OCI-LY7 (cell line): ENCODE measurements around the gene MLLT10. TPM values are rescaled to one million over a fixed set of nuclear protein-coding genes. Genes with fewer than 3 reads are reported as not detected.

Experiments
- BruUV-seq: library from RNA; stranded (reverse); fragments of 400-500 nt; replicated peaks from 2 replicates; lab custom pipeline; 2021; lab: Mats Ljungman, UMichigan
- CTCF ChIA-PET: fragments of 300-600 bp; sonication (Branson Sonifier 250); formaldehyde crosslinking; loops from one replicate; lab custom pipeline; 2022; ENCODE audit warnings: antibody characterized with exemption; ENCODE audit not compliant: unreplicated experiment; lab: Charles Lee
- POLR2A ChIA-PET: fragments of 300-600 bp; sonication (Branson Sonifier 250); formaldehyde crosslinking; loops from one replicate; lab custom pipeline; 2022; ENCODE audit warnings: antibody characterized with exemption; lab: Charles Lee
- DNase-seq: peaks from one replicate; pipeline ENCODE4 v3.0.0-alpha.2; 2015; ENCODE audit warnings: low spot score
- H2AFZ ChIP-seq: fragments of 200-600 bp; sonication (generic), shearing (Covaris generic); 2 replicates; pipeline ENCODE4 v1.6.1; 2014; ENCODE audit warnings: mild to moderate bottlenecking, antibody characterized with exemption, low read length, moderate library complexity
- H3K27ac ChIP-seq: fragments of 200-600 bp; sonication (generic); 2 replicates; pipeline ENCODE4 v1.5.1; 2014; ENCODE audit warnings: mixed run types, low read depth, mild to moderate bottlenecking, moderate library complexity, low read length, inconsistent platforms; ENCODE audit not compliant: poor library complexity, severe bottlenecking
- H3K36me3 ChIP-seq: fragments of 200-600 bp; sonication (generic); 2 replicates; pipeline ENCODE4 v1.6.1; 2014; ENCODE audit warnings: mild to moderate bottlenecking, antibody characterized with exemption, low read length, moderate library complexity, mixed read lengths; ENCODE audit not compliant: insufficient read depth
- H3K4me1 ChIP-seq: fragments of 200-600 bp; sonication (generic); 2 replicates; pipeline ENCODE4 v1.5.1; 2014; ENCODE audit warnings: mild to moderate bottlenecking, low read length; ENCODE audit not compliant: insufficient read depth, poor library complexity, severe bottlenecking
- H3K4me2 ChIP-seq: fragments of 200-600 bp; sonication (generic); 2 replicates; pipeline ENCODE4 v1.6.1; 2014; ENCODE audit warnings: mild to moderate bottlenecking, low read length
- H3K4me3 ChIP-seq: fragments of 200-600 bp; sonication (generic); 2 replicates; pipeline ENCODE4 v1.5.1; 2014; ENCODE audit warnings: mild to moderate bottlenecking, low read depth, low read length; ENCODE audit not compliant: poor library complexity, severe bottlenecking
- H3K79me2 ChIP-seq: fragments of 200-600 bp; sonication (generic); 2 replicates; pipeline ENCODE4 v1.6.1; 2016; ENCODE audit warnings: low read depth, mild to moderate bottlenecking, low read length, moderate library complexity, mixed read lengths; ENCODE audit not compliant: insufficient read depth
- H3K9me2 ChIP-seq: fragments of 200-600 bp; sonication (generic); 2 replicates; pipeline ENCODE4 v1.6.1; 2016; ENCODE audit warnings: mild to moderate bottlenecking, low read length, mixed read lengths; ENCODE audit not compliant: insufficient read depth
- H3K9me3 ChIP-seq: fragments of 200-600 bp; sonication (generic); 2 replicates; pipeline ENCODE4 v1.6.1; 2014; ENCODE audit warnings: mild to moderate bottlenecking, mixed run types, low read length, mixed read lengths
- H4K20me1 ChIP-seq: fragments of 200-600 bp; sonication (generic); 2 replicates; pipeline ENCODE4 v1.6.1; 2014; ENCODE audit warnings: mild to moderate bottlenecking, antibody characterized with exemption, low read length, moderate library complexity, mixed read lengths; ENCODE audit not compliant: insufficient read depth
- EZH2phosphoT487 ChIP-seq: fragments of 200-600 bp; sonication (generic); IDR thresholded peaks from 2 replicates; pipeline ENCODE4 v1.6.1; 2018; ENCODE audit warnings: low read depth, borderline replicate concordance, mild to moderate bottlenecking, mixed run types, antibody characterized with exemption, low read length, moderate library complexity, mixed read lengths
- intact Hi-C: fragments of 100-400 bp; cut with micrococcal nuclease; formaldehyde crosslinking; loops from one replicate; pipeline ENCODE4 v1.10.0; 2022; ENCODE audit not compliant: unreplicated experiment
- total RNA-seq, 2 experiments: library from RNA; depleted of rRNA in 1 of 2; stranded (reverse); fragments of >200 nt in 1 of 2; shearing (Covaris generic) in 1 of 2; gene quantifications; 2 replicates each; pipeline ENCODE4 v1.2.3, GENCODE V29; 2014 to 2022
- TF ChIP-seq, protein P1 (sequence below): fragments of 200-600 bp; sonication (generic); conservative IDR thresholded peaks from 2 replicates; pipeline ENCODE4 v1.5.1; 2014; ENCODE audit warnings: mild to moderate bottlenecking, antibody characterized with exemption, low read length, moderate library complexity, mixed read lengths

The MLLT10 gene
- total RNA-seq, 2 experiments from 2014 or later, result 68.4 to 74.0 TPM

DNA sequence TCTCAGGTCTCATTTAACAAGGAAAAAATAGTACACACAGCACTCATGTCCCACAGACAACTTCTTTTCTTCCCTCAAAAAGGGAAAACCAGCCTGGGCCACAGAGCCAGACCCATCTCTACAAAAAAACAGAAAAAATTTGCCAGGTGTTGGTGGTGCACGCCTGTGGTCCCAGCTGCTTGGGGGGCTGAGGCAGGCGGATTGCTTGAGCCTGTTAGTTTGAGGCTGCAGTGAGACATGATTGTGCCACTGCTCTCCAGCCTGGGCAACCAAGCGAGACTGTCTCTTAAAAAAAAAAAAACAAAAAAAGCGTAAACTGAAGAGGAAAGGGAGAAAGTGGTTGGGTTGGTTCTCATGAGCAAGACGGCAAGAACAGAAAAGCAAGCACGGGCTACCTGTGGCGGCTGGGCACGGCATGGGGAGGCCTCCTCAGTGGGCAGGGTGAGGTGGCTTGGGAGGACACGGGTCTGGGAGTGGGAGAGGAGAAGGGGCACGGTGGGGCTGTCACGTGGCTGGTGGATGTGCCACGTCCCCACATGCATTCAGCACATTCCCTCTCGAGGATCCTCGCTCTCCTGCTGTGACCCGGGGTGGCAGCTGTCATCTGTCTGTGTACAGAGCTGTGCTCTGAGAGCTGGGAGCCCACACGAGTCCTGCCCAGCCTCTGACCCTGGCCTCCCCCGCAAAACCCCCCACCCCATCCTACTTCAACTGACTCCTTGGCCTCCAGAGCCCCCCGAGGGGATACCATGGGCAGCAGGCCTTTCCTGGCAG lies 219.7 kb downstream of the MLLT10 start:
- Histone ChIP-seq H3K9me3 (no peaks in the 10 kb centered on the region), H3K36me3 (no peaks in the 10 kb centered on the region), H3K4me1 (no peaks in the 10 kb centered on the region), H3K79me2 (no peaks in the 10 kb centered on the region), H3K27ac (no peak overlapping the region), H3K4me3 (no peak overlapping the region), H2AFZ (no peak overlapping the region), H3K4me2 (no peak overlapping the region), H3K9me2 (no peaks in the 10 kb centered on the region), H4K20me1 (no peaks in the 10 kb centered on the region)
- TF ChIP-seq, protein P1, sequence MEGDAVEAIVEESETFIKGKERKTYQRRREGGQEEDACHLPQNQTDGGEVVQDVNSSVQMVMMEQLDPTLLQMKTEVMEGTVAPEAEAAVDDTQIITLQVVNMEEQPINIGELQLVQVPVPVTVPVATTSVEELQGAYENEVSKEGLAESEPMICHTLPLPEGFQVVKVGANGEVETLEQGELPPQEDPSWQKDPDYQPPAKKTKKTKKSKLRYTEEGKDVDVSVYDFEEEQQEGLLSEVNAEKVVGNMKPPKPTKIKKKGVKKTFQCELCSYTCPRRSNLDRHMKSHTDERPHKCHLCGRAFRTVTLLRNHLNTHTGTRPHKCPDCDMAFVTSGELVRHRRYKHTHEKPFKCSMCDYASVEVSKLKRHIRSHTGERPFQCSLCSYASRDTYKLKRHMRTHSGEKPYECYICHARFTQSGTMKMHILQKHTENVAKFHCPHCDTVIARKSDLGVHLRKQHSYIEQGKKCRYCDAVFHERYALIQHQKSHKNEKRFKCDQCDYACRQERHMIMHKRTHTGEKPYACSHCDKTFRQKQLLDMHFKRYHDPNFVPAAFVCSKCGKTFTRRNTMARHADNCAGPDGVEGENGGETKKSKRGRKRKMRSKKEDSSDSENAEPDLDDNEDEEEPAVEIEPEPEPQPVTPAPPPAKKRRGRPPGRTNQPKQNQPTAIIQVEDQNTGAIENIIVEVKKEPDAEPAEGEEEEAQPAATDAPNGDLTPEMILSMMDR, result no peak
- TF ChIP-seq EZH2phosphoT487, result no peak
- ChIA-PET CTCF (no interaction called here), POLR2A (interaction anchor here (0.6 kb wide), 1 partner anchor 18 kb away, joined by 4 read pairs; no protein-coding TSS in a partner anchor)
- intact Hi-C loops, result no loop called here
- BruUV-seq, result no TSS peak
- no peak for DNase-seq

DNA sequence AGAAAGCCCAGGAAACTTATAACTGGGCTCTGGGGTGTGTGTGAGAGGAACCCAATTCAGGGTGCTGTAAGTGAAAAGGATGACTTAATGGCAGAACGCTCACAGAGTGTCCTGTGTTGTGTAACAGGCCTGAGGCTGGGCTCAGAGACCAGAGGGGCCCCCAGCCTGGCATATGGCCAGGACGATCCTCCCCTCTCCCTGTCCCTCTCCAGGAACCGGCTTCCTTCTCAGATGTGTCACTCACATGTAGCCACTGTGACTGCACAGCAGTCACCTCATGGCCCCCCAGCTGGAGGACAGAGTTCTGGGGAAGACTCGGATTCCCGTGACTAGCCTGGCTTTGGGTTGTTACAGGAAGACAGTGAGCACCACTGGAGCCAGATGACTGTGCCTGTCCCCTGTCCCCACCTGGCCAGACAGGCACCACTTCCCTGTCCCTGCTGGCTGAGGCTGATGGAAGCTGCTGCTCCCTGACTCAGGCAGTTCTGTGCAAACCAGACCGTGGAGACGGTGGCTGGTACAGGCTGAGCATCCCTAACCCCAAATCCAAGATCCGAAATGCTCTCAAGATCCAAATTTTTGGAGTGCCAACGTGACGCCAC lies 220.5 kb downstream of the MLLT10 start:
- Histone ChIP-seq H3K79me2 (no peaks in the 10 kb centered on the region), H3K36me3 (no peaks in the 10 kb centered on the region), H3K4me1 (no peaks in the 10 kb centered on the region), H3K4me2 (no peak overlapping the region), H2AFZ (no peak overlapping the region), H4K20me1 (no peaks in the 10 kb centered on the region), H3K4me3 (no peak overlapping the region), H3K9me2 (no peaks in the 10 kb centered on the region), H3K9me3 (no peaks in the 10 kb centered on the region), H3K27ac (no peak overlapping the region)
- intact Hi-C loops, result no loop called here
- DNase-seq, result no peak
- TF ChIP-seq, protein P1, result no peak
- TF ChIP-seq EZH2phosphoT487, result no peak
- POLR2A ChIA-PET, result no interaction called here
- CTCF ChIA-PET, result no interaction called here
- no TSS peak for BruUV-seq

DNA sequence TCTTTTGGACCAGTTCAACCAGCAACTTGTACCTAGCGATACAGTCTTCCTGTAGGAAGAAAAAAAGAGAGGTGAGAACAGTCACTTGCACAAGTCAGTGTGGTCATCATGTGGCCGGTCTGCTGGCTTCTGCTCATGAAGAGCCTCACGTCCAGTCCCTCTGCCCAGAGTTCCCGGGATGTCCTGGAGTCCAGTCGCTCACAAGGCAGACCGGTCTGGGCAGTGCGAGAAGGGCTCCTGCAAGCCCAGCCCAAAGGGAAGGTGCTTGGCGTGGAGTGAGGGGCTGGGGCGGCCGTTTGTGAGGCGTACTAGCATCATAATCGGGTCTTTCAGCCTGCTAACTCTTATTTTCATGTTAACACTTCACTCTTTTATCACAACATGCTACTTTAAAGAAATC lies 222.7 kb downstream of the MLLT10 start:
- no peaks in the 10 kb centered on the region for H3K4me1 ChIP-seq
- H3K27ac ChIP-seq, result no peak overlapping the region
- intact Hi-C loops, result no loop called here
- H4K20me1 ChIP-seq, result no peaks in the 10 kb centered on the region
- no peak for DNase-seq
- BruUV-seq, result no TSS peak
- ChIA-PET CTCF (no interaction called here), POLR2A (interaction anchor here (1.1 to 1.5 kb wide), 2 partner anchors 17 to 45 kb away, joined by 3 to 4 read pairs; no protein-coding TSS in a partner anchor)
- no peaks in the 10 kb centered on the region for H3K9me3 ChIP-seq
- no peak for TF ChIP-seq EZH2phosphoT487
- TF ChIP-seq, protein P1, result no peak
- H3K4me2 ChIP-seq, result no peak overlapping the region
- H3K79me2 ChIP-seq, result no peaks in the 10 kb centered on the region
- H3K9me2 ChIP-seq, result no peaks in the 10 kb centered on the region
- H3K4me3 ChIP-seq, result no peak overlapping the region
- H2AFZ ChIP-seq, result no peak overlapping the region
- no peaks in the 10 kb centered on the region for H3K36me3 ChIP-seq
